DOHH2 (cell line): ENCODE data around the gene CRTC3.

Experiments
- H3F3A ChIP-seq: fragments of 200-600 bp; sonication (generic), shearing (Covaris generic); 2 replicates; pipeline ENCODE4 v1.6.0; 2016; ENCODE audit warnings: antibody characterized with exemption, mild to moderate bottlenecking; ENCODE audit not compliant: control insufficient read depth, insufficient read depth
- H3K27ac ChIP-seq: fragments of 200-600 bp; sonication (generic); 2 replicates; pipeline ENCODE4 v1.5.1; 2014; ENCODE audit warnings: low read depth, mild to moderate bottlenecking, low read length, moderate library complexity
- H3K27me3 ChIP-seq: fragments of 200-600 bp; sonication (generic); 2 replicates; pipeline ENCODE4 v1.6.1; 2014; ENCODE audit warnings: mild to moderate bottlenecking, low read length, mixed read lengths; ENCODE audit not compliant: control insufficient read depth
- H3K36me3 ChIP-seq: fragments of 200-600 bp; sonication (generic); 2 replicates; pipeline ENCODE4 v1.6.1; 2014; ENCODE audit warnings: mild to moderate bottlenecking, low read length, moderate library complexity, mixed read lengths; ENCODE audit not compliant: control insufficient read depth
- H3K4me1 ChIP-seq: fragments of 200-600 bp; sonication (generic); 2 replicates; pipeline ENCODE4 v1.6.1; 2014; ENCODE audit warnings: mild to moderate bottlenecking, low read length, mixed read lengths; ENCODE audit not compliant: control insufficient read depth
- H3K4me2 ChIP-seq: fragments of 200-600 bp; sonication (generic); 2 replicates; pipeline ENCODE4 v1.6.0; 2014; ENCODE audit warnings: mild to moderate bottlenecking, low read length, moderate library complexity
- H3K4me3 ChIP-seq: fragments of 200-600 bp; sonication (generic); 2 replicates; pipeline ENCODE4 v1.5.1; 2014; ENCODE audit warnings: mild to moderate bottlenecking, low read length, mixed read lengths
- H3K79me2 ChIP-seq: fragments of 200-600 bp; sonication (generic); 2 replicates; pipeline ENCODE4 v1.6.1; 2014; ENCODE audit warnings: mild to moderate bottlenecking, low read length, mixed read lengths; ENCODE audit not compliant: control insufficient read depth
- H3K9me2 ChIP-seq: fragments of 200-600 bp; sonication (generic); replicated peaks from 2 replicates; pipeline ENCODE4 v1.6.1; 2014; ENCODE audit warnings: mild to moderate bottlenecking, low read length, mixed read lengths; ENCODE audit not compliant: control insufficient read depth
- H3K9me3 ChIP-seq: fragments of 200-600 bp; sonication (generic); 2 replicates; pipeline ENCODE4 v1.6.1; 2014; ENCODE audit warnings: antibody characterized with exemption, low read length, mixed read lengths; ENCODE audit not compliant: control insufficient read depth, insufficient read depth
- H4K20me1 ChIP-seq: fragments of 200-600 bp; sonication (generic); 2 replicates; pipeline ENCODE4 v1.6.0; 2014; ENCODE audit warnings: low read depth, mild to moderate bottlenecking, antibody characterized with exemption, low read length, moderate library complexity; ENCODE audit not compliant: control insufficient read depth, insufficient read depth
- CTCF ChIP-seq: fragments of 200-600 bp; sonication (generic); IDR thresholded peaks from one replicate; pipeline ENCODE4 v1.5.1; 2014; ENCODE audit warnings: antibody characterized with exemption, mild to moderate bottlenecking, low read depth, low read length; ENCODE audit not compliant: poor library complexity, severe bottlenecking
- EZH2phosphoT487 ChIP-seq: fragments of 200-600 bp; sonication (generic); IDR thresholded peaks from 2 replicates; pipeline ENCODE4 v1.6.1; 2017; ENCODE audit warnings: borderline replicate concordance, mild to moderate bottlenecking, antibody characterized with exemption, low read length, moderate library complexity, mixed read lengths

The CRTC3 gene

GRCh38 chr15:90597577-90597976 lies 67.9 kb downstream of the CRTC3 start:
- no peaks in the 10 kb centered on the region for H3K9me3 ChIP-seq
- TF ChIP-seq EZH2phosphoT487 (no peak), CTCF (no peak)
- H4K20me1 ChIP-seq: no peaks in the 10 kb centered on the region
- no peaks in the 10 kb centered on the region for H3K27me3 ChIP-seq
- H3K79me2 ChIP-seq: peaks cover 3% of the 10 kb centered on the region; the same call in 1 of the 2 replicates
- peaks cover 30% of the 10 kb centered on the region for H3F3A ChIP-seq
- H3K4me1 ChIP-seq: peaks cover 57% of the 10 kb centered on the region
- peaks cover 10% of the 10 kb centered on the region; the same call in 1 of the 2 replicates for H3K36me3 ChIP-seq
- peak overlapping the region; percentile 69 for H3K4me3 ChIP-seq
- peak overlapping the region; percentile 87 for H3K4me2 ChIP-seq
- peak overlapping the region; percentile 95 for H3K27ac ChIP-seq
- H3K9me2 ChIP-seq: no peaks in the 10 kb centered on the region

- TF ChIP-seq EZH2phosphoT487: no peak
- TF ChIP-seq CTCF: peak; percentile 27
- Histone ChIP-seq H3F3A (peaks cover 29% of the 10 kb centered on the region), H3K9me3 (no peaks in the 10 kb centered on the region), H3K27me3 (no peaks in the 10 kb centered on the region), H3K27ac (peak overlapping the region; percentile 95), H3K36me3 (peaks cover 10% of the 10 kb centered on the region; the same call in 1 of the 2 replicates), H3K4me1 (peaks cover 56% of the 10 kb centered on the region), H3K4me2 (peak overlapping the region; percentile 87), H4K20me1 (no peaks in the 10 kb centered on the region), H3K79me2 (peaks cover 3% of the 10 kb centered on the region; the same call in 1 of the 2 replicates), H3K9me2 (no peaks in the 10 kb centered on the region), H3K4me3 (peak overlapping the region; percentile 69)
Observed at GRCh38 chr15:90598031-90598577, 68.4 kb downstream of the CRTC3 start.

DNA sequence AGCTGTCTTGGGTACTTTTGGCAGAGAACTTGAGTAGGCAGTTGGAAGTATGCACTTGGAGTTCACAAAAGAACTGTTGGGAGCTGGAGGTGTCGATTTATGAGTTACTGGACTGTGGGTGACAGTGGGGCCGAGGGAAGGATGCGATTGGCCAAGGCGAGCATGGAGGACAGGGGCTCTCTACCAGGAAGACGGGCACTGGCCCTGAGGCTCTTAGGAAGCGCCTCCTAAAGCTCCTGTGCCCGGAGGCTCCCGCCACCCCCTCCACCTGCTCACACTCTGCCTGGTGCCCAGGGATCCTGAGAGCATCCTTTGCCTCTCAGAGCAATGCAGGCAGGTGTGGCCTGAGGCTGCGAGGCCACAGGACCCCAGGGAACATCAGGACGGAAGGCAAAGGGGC lies 69.0 kb downstream of the CRTC3 start:
- Histone ChIP-seq H3K4me2 (peak overlapping the region; percentile 87; the same call in 1 of the 2 replicates), H3K27me3 (no peaks in the 10 kb centered on the region), H3F3A (peaks cover 24% of the 10 kb centered on the region), H3K9me3 (no peaks in the 10 kb centered on the region), H3K79me2 (peaks cover 3% of the 10 kb centered on the region; the same call in 1 of the 2 replicates), H3K4me1 (peaks cover 56% of the 10 kb centered on the region), H3K27ac (peak overlapping the region; percentile 95; the same call in 1 of the 2 replicates), H3K36me3 (peaks cover 10% of the 10 kb centered on the region; the same call in 1 of the 2 replicates), H3K4me3 (no peak overlapping the region), H4K20me1 (no peaks in the 10 kb centered on the region), H3K9me2 (no peaks in the 10 kb centered on the region)
- no peak for TF ChIP-seq CTCF
- TF ChIP-seq EZH2phosphoT487: no peak
